B cell (primary cell): ENCODE measurements around the gene NLRX1.

ENCODE experiments used
- CTCF ChIP-seq: fragments of 200-600 bp; IDR thresholded peaks from one replicate; pipeline ENCODE4 v1.8.0; 2022; ENCODE audit warnings: antibody characterized with exemption, mild to moderate bottlenecking
- EZH2 ChIP-seq: IDR thresholded peaks from 2 replicates; pipeline ENCODE4 v1.6.1; 2012; ENCODE audit warnings: borderline replicate concordance, low read depth, mild to moderate bottlenecking, moderate library complexity, low read length; ENCODE audit not compliant: insufficient read depth, poor library complexity, severe bottlenecking

GRCh38 chr11:119192111-119192510 lies 23.6 kb downstream of the NLRX1 start:
- no peak for TF ChIP-seq EZH2
- TF ChIP-seq CTCF = no peak
